HFF-Myc (cell line): Measurements from ENCODE around the gene ATP5F1B.

Experiments
- DNase-seq: peaks from one replicate; pipeline ENCODE4 v3.0.0-alpha.2; 2011; ENCODE audit warnings: low read depth; ENCODE audit errors: extremely low read depth
- H3K4me3 ChIP-seq: replicated peaks from 2 replicates; pipeline ENCODE4 v1.5.1; 2011; ENCODE audit warnings: low read depth, mild to moderate bottlenecking, control low read depth, low read length
- CTCF ChIP-seq: IDR thresholded peaks from 2 replicates; pipeline ENCODE4 v1.5.1; 2012; ENCODE audit warnings: mild to moderate bottlenecking, low read depth, low read length, control low read depth; ENCODE audit errors: missing control alignments

ATP5F1B gene

DNA sequence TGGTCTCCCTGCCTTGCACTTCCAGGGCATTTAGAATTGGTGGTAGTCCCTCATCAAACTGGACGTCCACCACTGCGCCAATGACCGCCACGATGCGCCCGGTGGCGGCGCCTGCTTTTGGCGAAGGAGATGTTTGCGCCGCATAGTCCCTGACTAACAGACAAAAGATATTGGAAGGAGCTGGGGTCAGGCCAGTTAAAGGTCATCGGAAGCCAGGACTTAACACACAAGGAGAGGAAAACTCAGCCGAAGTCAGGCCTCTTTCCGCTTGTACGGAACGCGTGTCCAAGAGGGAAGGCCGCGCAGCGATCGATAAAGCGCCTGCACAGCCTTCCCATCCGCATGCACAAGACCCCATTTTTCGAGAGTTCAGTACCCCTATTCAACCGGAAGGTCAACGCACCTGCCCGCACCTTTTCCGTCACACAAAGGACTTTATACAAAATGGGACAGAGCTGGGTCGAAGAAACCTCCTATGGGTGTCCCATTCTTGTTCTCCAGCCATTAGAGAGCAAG, 525 bp downstream of the ATP5F1B start:
- peak overlapping the region; percentile 100 for H3K4me3 ChIP-seq
- TF ChIP-seq CTCF = no peak
- DNase-seq = no peak

DNA sequence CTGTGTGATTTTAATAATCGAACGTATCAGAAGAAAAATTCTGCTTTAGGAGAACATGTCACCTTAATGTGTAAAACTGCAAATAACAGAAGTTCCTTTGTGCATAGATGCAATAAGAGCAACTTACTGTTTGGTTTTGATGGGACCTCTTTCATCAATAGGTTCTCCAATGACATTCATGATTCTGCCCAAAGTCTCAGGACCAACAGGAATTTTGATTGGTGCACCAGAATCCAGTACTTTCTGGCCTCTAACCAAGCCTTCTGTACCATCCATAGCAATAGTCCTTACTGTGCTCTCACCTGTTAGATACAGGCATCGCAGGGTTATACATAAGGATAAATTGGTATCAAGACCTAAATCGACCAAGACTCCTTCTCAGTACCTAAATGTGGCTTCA, 1.1 kb downstream of the ATP5F1B start:
- DNase-seq = no peak
- peak overlapping the region; percentile 100 for H3K4me3 ChIP-seq
- no peak for TF ChIP-seq CTCF

- no peak for TF ChIP-seq CTCF
- H3K4me3 ChIP-seq = no peak overlapping the region
- no peak for DNase-seq
Measured at GRCh38 chr12:56641219-56641618, 4.6 kb downstream of the ATP5F1B start.

DNA sequence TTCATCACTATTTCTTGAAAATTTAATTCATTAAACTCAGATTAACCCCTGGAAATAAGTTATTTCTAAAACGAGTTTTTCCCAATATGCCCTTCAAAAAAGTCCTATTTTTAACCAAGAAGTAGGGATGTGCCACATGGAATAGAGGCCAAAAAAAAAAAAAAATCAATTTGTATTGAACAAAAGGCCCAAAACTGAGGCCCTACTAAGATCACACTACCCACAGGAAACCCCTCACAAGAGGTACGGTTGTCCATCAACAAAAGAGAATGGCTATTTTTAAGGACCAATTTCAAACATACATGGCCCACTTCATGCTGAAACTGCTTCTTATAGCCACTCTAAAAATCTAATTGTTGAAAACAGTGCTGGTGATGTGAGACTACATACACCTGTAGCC, 8.2 kb downstream of the ATP5F1B start:
- DNase-seq = no peak
- no peak for TF ChIP-seq CTCF
- no peak overlapping the region for H3K4me3 ChIP-seq

DNA sequence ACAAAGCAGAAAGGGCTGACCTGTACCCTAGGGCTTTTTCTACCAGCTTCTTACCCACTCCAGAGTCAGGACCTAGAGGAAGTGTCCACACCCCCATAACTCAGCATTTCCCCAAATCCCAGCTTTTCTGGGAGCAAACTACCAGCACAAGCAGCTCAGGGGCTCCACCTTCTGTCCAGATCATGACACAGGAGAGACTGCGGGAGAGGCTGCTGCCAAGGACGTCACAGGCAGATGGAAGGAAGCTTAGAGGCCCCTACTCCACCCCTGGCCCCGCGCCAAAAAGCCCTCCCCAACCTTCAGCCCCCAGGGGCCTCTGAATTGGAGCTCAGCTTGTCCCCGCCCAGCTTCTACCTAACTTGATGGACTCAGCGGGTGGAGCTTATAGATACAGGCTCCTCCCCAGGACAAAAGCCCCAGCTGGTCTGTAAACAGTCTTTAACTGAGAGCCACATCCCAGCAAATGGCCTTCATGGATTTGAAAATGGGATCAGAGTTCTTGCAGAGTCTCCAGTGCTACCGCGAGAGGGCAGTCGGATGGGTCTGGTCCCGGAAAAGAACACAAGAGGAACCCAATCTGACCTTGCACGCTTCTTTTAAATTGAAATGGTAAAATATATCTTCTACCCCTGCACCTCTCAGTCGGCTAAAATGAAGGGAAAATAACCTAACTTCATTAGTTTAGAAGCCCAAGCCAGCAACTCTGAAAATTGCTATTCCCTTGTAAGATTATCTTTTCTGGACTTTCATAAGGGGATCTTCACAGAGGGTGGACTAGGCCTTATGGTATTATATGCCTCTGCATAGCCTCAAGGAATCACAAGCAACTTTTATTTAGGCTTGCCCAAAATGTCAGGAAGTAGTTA, 8.9 kb downstream of the ATP5F1B start:
- peak; percentile 69 for TF ChIP-seq CTCF
- H3K4me3 ChIP-seq = peak overlapping the region; percentile 75

GRCh38 chr12:56635806-56636674, 9.7 kb downstream of the ATP5F1B start:
- no peak for TF ChIP-seq CTCF
- peak; percentile 65 for DNase-seq
- peak overlapping the region; percentile 75 for H3K4me3 ChIP-seq

More for the DNA sequence above, 8.9 kb downstream of the ATP5F1B start:
- DNase-seq = peak; percentile 99
